H9 (cell line): ENCODE data around the gene METTL22. TPM values are rescaled to one million over a fixed set of nuclear protein-coding genes. Genes with fewer than 3 reads are reported as not detected.

Experiments used
- DNase-seq: peaks from one replicate; pipeline ENCODE4 v3.0.0-alpha.2; 2017
- H2AFZ ChIP-seq: one replicate; pipeline ENCODE4 v1.6.1; 2013; ENCODE audit warnings: mild to moderate bottlenecking, low read length, control low read depth, moderate library complexity
- H2AK5ac ChIP-seq: 2 replicates; pipeline ENCODE4 v1.6.1; 2013; ENCODE audit warnings: low read length, control low read depth, mixed read lengths; ENCODE audit not compliant: insufficient read length
- H2BK120ac ChIP-seq: one replicate; pipeline ENCODE4 v1.6.1; 2013; ENCODE audit warnings: low read depth, mild to moderate bottlenecking, low read length, control low read depth, inconsistent platforms; ENCODE audit not compliant: poor library complexity, severe bottlenecking
- H2BK12ac ChIP-seq: 2 replicates; pipeline ENCODE4 v1.6.1; 2013; ENCODE audit warnings: low read length, control low read depth, mixed read lengths, low read depth; ENCODE audit not compliant: insufficient read length
- H2BK15ac ChIP-seq: 2 replicates; pipeline ENCODE4 v1.6.1; 2013; ENCODE audit warnings: low read depth, low read length, control low read depth
- H2BK20ac ChIP-seq: one replicate; pipeline ENCODE4 v1.6.1; 2013; ENCODE audit warnings: low read depth, mild to moderate bottlenecking, low read length, control low read depth, inconsistent platforms; ENCODE audit not compliant: poor library complexity, severe bottlenecking
- H2BK5ac ChIP-seq: 2 replicates; pipeline ENCODE4 v1.6.1; 2013; ENCODE audit warnings: low read length, control low read depth, mixed read lengths; ENCODE audit not compliant: insufficient read length
- H3K14ac ChIP-seq: 2 replicates; pipeline ENCODE4 v1.6.1; 2013; ENCODE audit warnings: low read length, control low read depth; ENCODE audit not compliant: insufficient read depth
- H3K18ac ChIP-seq: 2 replicates; pipeline ENCODE4 v1.6.1; 2013; ENCODE audit warnings: low read depth, mild to moderate bottlenecking, mixed read lengths, low read length, control low read depth; ENCODE audit not compliant: insufficient read length
- H3K23ac ChIP-seq: 2 replicates; pipeline ENCODE4 v1.6.1; 2013; ENCODE audit warnings: low read length, control low read depth, mixed read lengths, low read depth; ENCODE audit not compliant: insufficient read length
- H3K23me2 ChIP-seq: 2 replicates; pipeline ENCODE4 v1.6.1; 2013; ENCODE audit warnings: low read depth, mild to moderate bottlenecking, mixed read lengths, low read length, control low read depth; ENCODE audit not compliant: insufficient read length, poor library complexity, severe bottlenecking
- H3K27ac ChIP-seq: 2 replicates; pipeline ENCODE4 v1.5.1; 2013; ENCODE audit warnings: low read length, control low read depth, mixed read lengths, low read depth; ENCODE audit not compliant: insufficient read length
- H3K27me3 ChIP-seq: 2 replicates; pipeline ENCODE4 v1.6.1; 2013; ENCODE audit warnings: low read length, control low read depth, inconsistent platforms; ENCODE audit not compliant: insufficient read depth
- H3K4ac ChIP-seq: 2 replicates; pipeline ENCODE4 v1.6.1; 2013; ENCODE audit warnings: low read depth, mild to moderate bottlenecking, control low read depth, inconsistent platforms, low read length, moderate library complexity
- H3K4me1 ChIP-seq: 2 replicates; pipeline ENCODE4 v1.6.1; 2013; ENCODE audit warnings: low read length, control low read depth, inconsistent platforms; ENCODE audit not compliant: insufficient read depth
- H3K4me2 ChIP-seq: 2 replicates; pipeline ENCODE4 v1.6.1; 2013; ENCODE audit warnings: low read length, control low read depth, mixed read lengths; ENCODE audit not compliant: insufficient read length, insufficient read depth
- H3K56ac ChIP-seq: 2 replicates; pipeline ENCODE4 v1.6.1; 2013; ENCODE audit warnings: low read depth, mild to moderate bottlenecking, mixed read lengths, low read length, control low read depth; ENCODE audit not compliant: insufficient read length
- H3K79me1 ChIP-seq: 2 replicates; pipeline ENCODE4 v1.6.1; 2013; ENCODE audit warnings: low read depth, mild to moderate bottlenecking, moderate library complexity, low read length, control low read depth, inconsistent platforms; ENCODE audit not compliant: insufficient read depth, poor library complexity, severe bottlenecking
- H3K79me2 ChIP-seq: 2 replicates; pipeline ENCODE4 v1.6.1; 2013; ENCODE audit warnings: low read length, control low read depth, inconsistent platforms; ENCODE audit not compliant: insufficient read depth
- H3K9ac ChIP-seq: 2 replicates; pipeline ENCODE4 v1.6.1; 2013; ENCODE audit warnings: low read length, control low read depth, mixed read lengths; ENCODE audit not compliant: insufficient read length; ENCODE audit errors: extremely low read depth
- H3K9me3 ChIP-seq: one replicate; pipeline ENCODE4 v1.6.1; 2013; ENCODE audit warnings: low read depth, low read length, inconsistent platforms; ENCODE audit not compliant: control insufficient read depth
- H3T11ph ChIP-seq: one replicate; pipeline ENCODE4 v1.6.1; 2013; ENCODE audit warnings: mild to moderate bottlenecking, low read length, control low read depth, inconsistent platforms
- H4K20me1 ChIP-seq: one replicate; pipeline ENCODE4 v1.6.1; 2013; ENCODE audit not compliant: control insufficient read depth, insufficient read length, insufficient read depth
- H4K5ac ChIP-seq: 2 replicates; pipeline ENCODE4 v1.6.1; 2013; ENCODE audit warnings: low read depth, mild to moderate bottlenecking, mixed read lengths, low read length, control low read depth; ENCODE audit not compliant: insufficient read length
- H4K8ac ChIP-seq: replicated peaks from 2 replicates; pipeline ENCODE4 v1.6.1; 2013; ENCODE audit warnings: low read length, control low read depth, mixed read lengths, low read depth; ENCODE audit not compliant: insufficient read length
- H4K91ac ChIP-seq: 2 replicates; pipeline ENCODE4 v1.6.1; 2013; ENCODE audit warnings: low read depth, mild to moderate bottlenecking, moderate library complexity, mixed read lengths, low read length, control low read depth; ENCODE audit not compliant: insufficient read length
- H3K27ac Mint-ChIP-seq, 3 experiments: 2 replicates in 2 of 3; 3 replicates in 1 of 3; pipeline ENCODE4 v1.8.0; 2020 to 2021; ENCODE audit warnings: mixed read lengths in 3 of 3, mild to moderate bottlenecking in 1 of 3, moderate library complexity in 1 of 3
- H3K27me3 Mint-ChIP-seq: 2 replicates; pipeline ENCODE4 v1.8.0; 2021; ENCODE audit warnings: low read depth, mild to moderate bottlenecking, moderate library complexity, mixed read lengths
- H3K36me3 Mint-ChIP-seq, 3 experiments: 2 replicates in 2 of 3; 3 replicates in 1 of 3; pipeline ENCODE4 v1.8.0; 2020 to 2021; ENCODE audit warnings: low read depth in 3 of 3, mixed read lengths in 3 of 3; ENCODE audit not compliant: insufficient read depth in 1 of 3
- H3K4me1 Mint-ChIP-seq, 2 experiments: 2 replicates each; pipeline ENCODE4 v1.8.0; 2020; ENCODE audit warnings: mixed read lengths in 2 of 2
- H3K4me3 Mint-ChIP-seq, 2 experiments: 2 replicates in 1 of 2; 3 replicates in 1 of 2; pipeline ENCODE4 v1.8.0; 2020 to 2021; ENCODE audit warnings: mild to moderate bottlenecking in 2 of 2, mixed read lengths in 2 of 2, moderate library complexity in 1 of 2
- H3K9me3 Mint-ChIP-seq, 2 experiments: 2 replicates in 1 of 2; 3 replicates in 1 of 2; pipeline ENCODE4 v1.8.0; 2020; ENCODE audit warnings: mild to moderate bottlenecking in 2 of 2, mixed read lengths in 2 of 2, moderate library complexity in 1 of 2
- CTCF ChIP-seq: fragments of 200-600 bp; sonication (generic); conservative IDR thresholded peaks from 3 replicates; pipeline ENCODE4 v1.8.0; 2021; ENCODE audit warnings: antibody characterized with exemption, mild to moderate bottlenecking
- WGBS: extraction: QIAGEN DNeasy Blood & Tissue Kit; methylation state at CpG from one replicate; pipeline ENCODE4 v1.1.7; 2013; ENCODE audit warnings: missing lambda C conversion rate, low lambda C conversion rate, mixed read lengths; ENCODE audit not compliant: insufficient read length; ENCODE audit errors: extremely low coverage; 5-methylcytosine and 5-hydroxymethylcytosine counted together
- total RNA-seq: library from RNA; stranded (reverse); gene quantifications from 2 replicates; pipeline ENCODE4 v1.2.1, GENCODE V29; 2021

The METTL22 gene
- total RNA-seq, 1 experiment from 2014 or later: 51.9 TPM

DNA sequence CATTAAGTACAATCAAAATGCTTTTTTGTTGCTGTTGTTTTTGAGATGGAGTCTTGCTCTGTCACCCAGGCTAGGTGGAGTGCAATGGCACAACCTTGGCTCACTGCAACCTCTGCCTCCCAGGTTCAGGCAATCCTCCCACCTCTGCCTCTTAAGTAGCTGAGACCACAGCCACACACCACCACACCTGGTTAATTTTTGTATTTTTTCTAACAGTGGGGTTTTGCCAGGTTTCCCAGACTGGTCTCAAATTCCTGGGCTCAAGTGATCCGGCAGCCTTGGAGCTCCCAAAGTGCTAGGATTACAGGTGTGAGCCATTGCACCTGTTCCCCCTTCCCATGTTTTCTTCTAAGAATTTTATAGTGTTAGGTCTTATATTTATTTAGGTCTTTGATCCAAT is 48.0 kb downstream of the METTL22 start:
- DNase-seq: no peak
- no peak overlapping the region for H2BK5ac ChIP-seq
- no peak overlapping the region for H3K18ac ChIP-seq
- H3K27me3 ChIP-seq: no peaks in the 10 kb centered on the region
- H3K14ac ChIP-seq: no peak overlapping the region
- Mint-ChIP-seq H3K36me3 (no peaks in the 10 kb centered on the region), H3K9me3 (no peaks in the 10 kb centered on the region; a peak in 1 of 5 replicates), H3K27me3 (peaks cover 16% of the 10 kb centered on the region), H3K27ac (no peak overlapping the region), H3K4me1 (peaks cover 12% of the 10 kb centered on the region in 2 experiments), H3K4me3 (no peak overlapping the region)
- TF ChIP-seq CTCF: no peak
- H3K4ac ChIP-seq: no peak overlapping the region
- H3K27ac ChIP-seq: no peak overlapping the region
- peaks cover 5% of the 10 kb centered on the region for H3K23me2 ChIP-seq
- no peak overlapping the region for H3T11ph ChIP-seq
- H3K9me3 ChIP-seq: no peaks in the 10 kb centered on the region
- no peak overlapping the region for H4K91ac ChIP-seq
- H2AK5ac ChIP-seq: no peak overlapping the region
- no peak overlapping the region for H2BK120ac ChIP-seq
- H2BK20ac ChIP-seq: no peak overlapping the region
- H4K5ac ChIP-seq: no peak overlapping the region
- WGBS: no CpG with 5 or more reads among the region's 1 CpG
- H3K4me2 ChIP-seq: no peak overlapping the region
- no peaks in the 10 kb centered on the region for H4K20me1 ChIP-seq
- H3K79me2 ChIP-seq: no peaks in the 10 kb centered on the region
- no peak overlapping the region for H2BK15ac ChIP-seq
- H3K9ac ChIP-seq: no peak overlapping the region
- H4K8ac ChIP-seq: no peak overlapping the region
- no peaks in the 10 kb centered on the region for H3K79me1 ChIP-seq
- H2AFZ ChIP-seq: no peak overlapping the region
- H3K56ac ChIP-seq: no peak overlapping the region
- no peaks in the 10 kb centered on the region for H3K4me1 ChIP-seq
- H3K23ac ChIP-seq: no peak overlapping the region
- H2BK12ac ChIP-seq: no peak overlapping the region
